Left lung (tissue), 10 donors: ENCODE results near the gene YIF1A. TPM values are rescaled to one million over a fixed set of nuclear protein-coding genes. Genes with fewer than 3 reads are reported as not detected.

Experiments used
- ATAC-seq: fragments of 200-7000 bp; cut with Tn5 transposase; one replicate; pipeline ENCODE4 v1.9.1; 2020; ENCODE audit warnings: moderate library complexity
- DNase-seq, 4 donors: peaks; one replicate each; pipeline ENCODE4 v3.0.0-alpha.2; 2013 to 2020
- H3K27ac ChIP-seq, 2 donors: fragments of 200-600 bp; sonication (generic) in 1 of 2; one replicate each; pipeline versions ENCODE4 v1.5.0 to v1.8.0; 2020 to 2021
- H3K27me3 ChIP-seq, 2 donors: fragments of 200-600 bp; sonication (generic) in 1 of 2; one replicate each; pipeline versions ENCODE4 v1.5.0 to v1.8.0; 2020 to 2021
- H3K36me3 ChIP-seq, 2 donors: fragments of 200-600 bp; sonication (generic) in 1 of 2; one replicate each; pipeline versions ENCODE4 v1.5.0 to v1.8.0; 2020 to 2021
- H3K4me1 ChIP-seq, 2 donors: fragments of 200-600 bp; one replicate each; pipeline ENCODE4 v1.8.0; 2021
- H3K4me3 ChIP-seq, 2 donors: fragments of 200-600 bp; sonication (generic) in 1 of 2; one replicate each; pipeline versions ENCODE4 v1.5.0 to v1.8.0; 2020 to 2021; ENCODE audit warnings: mild to moderate bottlenecking in 1 of 2
- H3K9me3 ChIP-seq, 2 donors: fragments of 200-600 bp; sonication (generic) in 1 of 2; one replicate each; pipeline versions ENCODE4 v1.5.0 to v1.8.0; 2020 to 2021
- CTCF ChIP-seq, 2 donors: fragments of 200-600 bp; sonication (generic) in 1 of 2; IDR thresholded peaks; one replicate each; pipeline versions ENCODE4 v1.5.0 to v1.8.0; 2021; ENCODE audit warnings: antibody characterized with exemption in 2 of 2
- intact Hi-C, 2 donors: fragments of 100-400 bp; cut with DNase I; formaldehyde crosslinking; loops; one replicate each; pipeline versions ENCODE4 v1.11.2 to v1.14.2; 2022
- polyA plus RNA-seq, 6 donors: library from polyadenylated mRNA; unstranded; fragments of 120-200 nt; gene quantifications; one replicate each; pipeline ENCODE4 v1.2.1, GENCODE V29; 2013; ENCODE audit not compliant: insufficient read length in 6 of 6
- total RNA-seq, 2 donors: library from RNA; stranded (reverse); fragmentation: NEBNext Ultra II Directional; extraction: Animal tissue kit (Norgen Biotek cat#: 25700); gene quantifications; one replicate each; pipeline ENCODE4 v1.2.1, GENCODE V29; 2021
- donor health status: DM: no; HTN: yes; CAD: no.
- donor health status: DM: no; HTN: no; CAD: no.

Gene YIF1A
- total and polyA plus RNA-seq, 8 donors = 32.9 to 118 (median 45.9) TPM

- Histone ChIP-seq H3K36me3 (no peaks in the 10 kb centered on the region), H3K4me1 (peaks cover 0 to 1% of the 10 kb centered on the region in 2 donors), H3K27me3 (peaks cover 0 to 15% of the 10 kb centered on the region in 2 donors), H3K9me3 (no peaks in the 10 kb centered on the region), H3K4me3 (no peak overlapping the region), H3K27ac (no peak overlapping the region)
- TF ChIP-seq CTCF (IDR thresholded peaks at IDR 0.05) = no peak
- ATAC-seq (no peak), DNase-seq (no peak)
- intact Hi-C loops = no loop called here
Measured at GRCh38 chr11:66251809-66252208, 37.1 kb downstream of the YIF1A start.

- DNase-seq (no peak), ATAC-seq (no peak)
- H3K27me3 ChIP-seq = no peaks in the 10 kb centered on the region
- no peak for TF ChIP-seq CTCF (IDR thresholded peaks at IDR 0.05)
- no peaks in the 10 kb centered on the region for H3K4me1 ChIP-seq
- H3K36me3 ChIP-seq = peaks cover 0 to 11% of the 10 kb centered on the region in 2 donors
- no peak overlapping the region for H3K27ac ChIP-seq
- intact Hi-C loops = no loop called here
- no peaks in the 10 kb centered on the region for H3K9me3 ChIP-seq
- no peak overlapping the region for H3K4me3 ChIP-seq
Measured at GRCh38 chr11:66248903-66249302, 40.0 kb downstream of the YIF1A start.

GRCh38 chr11:66247801-66248200 lies 41.1 kb downstream of the YIF1A start:
- DNase-seq = no peak
- no peak for ATAC-seq
- no peak overlapping the region for H3K4me3 ChIP-seq
- H3K36me3 ChIP-seq = peaks cover 0 to 22% of the 10 kb centered on the region in 2 donors
- H3K4me1 ChIP-seq = no peaks in the 10 kb centered on the region
- no peaks in the 10 kb centered on the region for H3K9me3 ChIP-seq
- H3K27me3 ChIP-seq = no peaks in the 10 kb centered on the region
- no peak for TF ChIP-seq CTCF (IDR thresholded peaks at IDR 0.05)
- intact Hi-C loops = no loop called here
- H3K27ac ChIP-seq = no peak overlapping the region

- Histone ChIP-seq H3K4me3 (no peak overlapping the region), H3K9me3 (no peaks in the 10 kb centered on the region), H3K27ac (no peak overlapping the region), H3K27me3 (no peaks in the 10 kb centered on the region), H3K4me1 (no peaks in the 10 kb centered on the region), H3K36me3 (peaks cover 0 to 27% of the 10 kb centered on the region in 2 donors)
- DNase-seq = no peak
- no peak for TF ChIP-seq CTCF (IDR thresholded peaks at IDR 0.05)
- intact Hi-C loops = no loop called here
- no peak for ATAC-seq
Measured at GRCh38 chr11:66247295-66247694, 41.6 kb downstream of the YIF1A start.

GRCh38 chr11:66243782-66244535 lies 45.0 kb downstream of the YIF1A start:
- Histone ChIP-seq H3K9me3 (no peaks in the 10 kb centered on the region), H3K27ac (no peak overlapping the region), H3K27me3 (no peaks in the 10 kb centered on the region), H3K4me3 (no peak overlapping the region), H3K4me1 (no peaks in the 10 kb centered on the region), H3K36me3 (peaks cover 0 to 60% of the 10 kb centered on the region in 2 donors)
- no peak for ATAC-seq
- no peak for DNase-seq
- TF ChIP-seq CTCF (IDR thresholded peaks at IDR 0.05) = no peak
- intact Hi-C loops = no loop called here
